NK-92 (cell line): Measurements from ENCODE around the gene CACNA1G.

ENCODE experiments used
- DNase-seq: peaks from one replicate; lab custom pipeline; 2025; ENCODE audit not compliant: unreplicated experiment; lab: John Stamatoyannopoulos, UW

Gene CACNA1G

GRCh38 chr17:50645748-50646682 is 85.5 kb downstream of the CACNA1G start:
- no peak for DNase-seq

- DNase-seq, result no peak
Measured at GRCh38 chr17:50647187-50647586, 86.7 kb downstream of the CACNA1G start.

- no peak for DNase-seq
Measured at GRCh38 chr17:50649042-50649908, 88.8 kb downstream of the CACNA1G start.

GRCh38 chr17:50651661-50652060 is 91.1 kb downstream of the CACNA1G start:
- no peak for DNase-seq

- no peak for DNase-seq
Measured at GRCh38 chr17:50653738-50654137, 93.2 kb downstream of the CACNA1G start.

GRCh38 chr17:50656509-50656908 is 96.0 kb downstream of the CACNA1G start:
- DNase-seq, result no peak

GRCh38 chr17:50657054-50657453 is 96.5 kb downstream of the CACNA1G start:
- no peak for DNase-seq

GRCh38 chr17:50657627-50658026 is 97.1 kb downstream of the CACNA1G start:
- no peak for DNase-seq

- no peak for DNase-seq
Measured at GRCh38 chr17:50658616-50659015, 98.1 kb downstream of the CACNA1G start.

GRCh38 chr17:50659179-50659578 is 98.7 kb downstream of the CACNA1G start:
- DNase-seq, result no peak

GRCh38 chr17:50660042-50660886 is 99.7 kb downstream of the CACNA1G start:
- no peak for DNase-seq

- no peak for DNase-seq
Measured at GRCh38 chr17:50660887-50661345, 100.4 kb downstream of the CACNA1G start.

- no peak for DNase-seq
Measured at GRCh38 chr17:50661348-50661747, 100.8 kb downstream of the CACNA1G start.

GRCh38 chr17:50661795-50662391 is 101.4 kb downstream of the CACNA1G start:
- DNase-seq, result no peak

GRCh38 chr17:50662632-50663225 is 102.2 kb downstream of the CACNA1G start:
- DNase-seq, result no peak

GRCh38 chr17:50663812-50664374 is 103.4 kb downstream of the CACNA1G start:
- no peak for DNase-seq

GRCh38 chr17:50664788-50665458 is 104.4 kb downstream of the CACNA1G start:
- no peak for DNase-seq

GRCh38 chr17:50665838-50666237 is 105.3 kb downstream of the CACNA1G start:
- DNase-seq, result no peak

- DNase-seq, result no peak
Measured at GRCh38 chr17:50666316-50666715, 105.8 kb downstream of the CACNA1G start.
